Measurements from ENCODE around the gene NDUFAF7. TPM values are rescaled to one million over a fixed set of nuclear protein-coding genes. Genes with fewer than 3 reads are reported as not detected.

The NDUFAF7 gene
- total and polyA plus RNA-seq, 2 of the 13 experiments (the other 11 are each of a cell fraction or from before 2014, with no cell fraction given): 27.0 to 40.8 TPM

GRCh38 chr2:37231241-37232130 lies at the start of gene NDUFAF7, which contains the start of gene CEBPZ (continued):
- TF ChIP-seq TRAFD1 (CRISPR knock-in tag; IDR thresholded peaks at IDR 0.05; ENCODE audit: borderline replicate concordance) (peak; percentile 68; the same call in 1 of the 2 replicates), FOXA1 (IDR thresholded peaks at IDR 0.05) (no peak), FOXA1 (CRISPR knock-in tag; IDR thresholded peaks at IDR 0.05) (no peak), HOXA9 (CRISPR knock-in tag; IDR thresholded peaks at IDR 0.05; ENCODE audit: borderline replicate concordance) (no peak), ZMAT3 (CRISPR knock-in tag; conservative IDR thresholded peaks at IDR 0.05) (peak; percentile 73; the same call in 1 of the 2 replicates), YEATS2 (CRISPR knock-in tag; IDR thresholded peaks at IDR 0.05; ENCODE audit: borderline replicate concordance) (peak; percentile 96), KIAA2018 (CRISPR knock-in tag; IDR thresholded peaks at IDR 0.05; ENCODE audit: borderline replicate concordance) (no peak), MTA3 (CRISPR knock-in tag; IDR thresholded peaks at IDR 0.05) (no peak), ZNF17 (CRISPR knock-in tag; IDR thresholded peaks at IDR 0.05) (no peak), ELF3 (CRISPR knock-in tag; IDR thresholded peaks at IDR 0.05) (peak; percentile 94), HNF1A (IDR thresholded peaks at IDR 0.05; ENCODE audit: low read depth) (peak; percentile 30; the same call in 1 of the 2 replicates), HNF1A (CRISPR knock-in tag; IDR thresholded peaks at IDR 0.05; ENCODE audit: borderline replicate concordance) (peak; percentile 56; the same call in 1 of the 2 replicates), RFX3 (CRISPR knock-in tag; IDR thresholded peaks at IDR 0.05) (no peak; the same call in 1 of the 2 replicates)
